Measurements from ENCODE around the gene MUTYH. TPM values are rescaled to one million over a fixed set of nuclear protein-coding genes. Genes with fewer than 3 reads are reported as not detected.

MUTYH gene
- total RNA-seq, 1 experiment from 2014 or later = 65.7 TPM

GRCh38 chr1:45346473-45346872 is 6.2 kb upstream of the MUTYH start:
- H3K36me3 Mint-ChIP-seq = peaks cover 23% of the 10 kb centered on the region
- H3K27me3 Mint-ChIP-seq (ENCODE audit: low read depth) = no peaks in the 10 kb centered on the region
- no peak overlapping the region for H3K4me3 Mint-ChIP-seq
- ChIA-PET CTCF (no interaction called here), POLR2A (interaction anchor here (0.9 kb wide), 1 partner anchor 17 kb away, joined by 4 read pairs; no protein-coding TSS in a partner anchor)
- H3K4me1 Mint-ChIP-seq = no peaks in the 10 kb centered on the region
- DNase-seq (ENCODE audit: low spot score) (no peak), ATAC-seq (no peak)
- no peak for TF ChIP-seq ERG (CRISPR knock-in tag; IDR thresholded peaks at IDR 0.05)
- no peak for TF ChIP-seq CBFB (CRISPR knock-in tag; IDR thresholded peaks at IDR 0.05; ENCODE audit: low read depth)
- TF ChIP-seq CREM (CRISPR knock-in tag; IDR thresholded peaks at IDR 0.05) = no peak
- no peak for TF ChIP-seq NR3C1 (CRISPR knock-in tag; conservative IDR thresholded peaks at IDR 0.05; ENCODE audit: low read depth)
- no peak for TF ChIP-seq ATF6 (CRISPR knock-in tag; IDR thresholded peaks at IDR 0.05)
- no peak for TF ChIP-seq RELA (CRISPR knock-in tag; IDR thresholded peaks at IDR 0.05; ENCODE audit: borderline replicate concordance)
- no peak for TF ChIP-seq MAX (CRISPR knock-in tag; IDR thresholded peaks at IDR 0.05)
- no peak for TF ChIP-seq AFF4 (CRISPR knock-in tag; IDR thresholded peaks at IDR 0.05; ENCODE audit: borderline replicate concordance)
- no peak for TF ChIP-seq ZNF232 (CRISPR knock-in tag; IDR thresholded peaks at IDR 0.05)
- no peak for TF ChIP-seq EMX1 (CRISPR knock-in tag; IDR thresholded peaks at IDR 0.05)
- TF ChIP-seq ZNF532 (CRISPR knock-in tag; IDR thresholded peaks at IDR 0.05; ENCODE audit: borderline replicate concordance) = no peak
- no peak for TF ChIP-seq ZNF423 (CRISPR knock-in tag; IDR thresholded peaks at IDR 0.05)
- no peak for TF ChIP-seq ZNF121 (CRISPR knock-in tag; IDR thresholded peaks at IDR 0.05)
- TF ChIP-seq KAT7 (CRISPR knock-in tag; IDR thresholded peaks at IDR 0.05; ENCODE audit: borderline replicate concordance) = no peak
- TF ChIP-seq GTF2I (CRISPR knock-in tag; conservative IDR thresholded peaks at IDR 0.05) = no peak
- TF ChIP-seq SOX15 (CRISPR knock-in tag; IDR thresholded peaks at IDR 0.05) = no peak
- no peak for TF ChIP-seq ZNF396 (CRISPR knock-in tag; IDR thresholded peaks at IDR 0.05; ENCODE audit: borderline replicate concordance)
- no peak for TF ChIP-seq GRHL2 (CRISPR knock-in tag; IDR thresholded peaks at IDR 0.05; ENCODE audit: insufficient replicate concordance, severe bottlenecking)
- TF ChIP-seq TEAD1 (CRISPR knock-in tag; IDR thresholded peaks at IDR 0.05) = no peak
- H3K27ac Mint-ChIP-seq = no peak overlapping the region
- H3K9me3 Mint-ChIP-seq = no peaks in the 10 kb centered on the region

Data from WTC11 (cell line).